AG04450 (cell line): Measurements from ENCODE around the gene MAPKAPK3. TPM values are rescaled to one million over a fixed set of nuclear protein-coding genes. Genes with fewer than 3 reads are reported as not detected.

ENCODE experiments used
- CTCF ChIA-PET: fragments of 300-600, 350-600 bp; formaldehyde crosslinking; extraction: SDS; loops from one replicate; lab custom pipeline; 2022; ENCODE audit warnings: antibody characterized with exemption, inconsistent platforms; lab: Charles Lee
- POLR2A ChIA-PET: fragments of 350-600 bp; formaldehyde crosslinking; extraction: SDS; loops from one replicate; lab custom pipeline; 2021; ENCODE audit warnings: antibody characterized with exemption, inconsistent platforms; lab: Yijun Ruan, JAX
- DNase-seq: peaks from one replicate; pipeline ENCODE4 v3.0.0-alpha.2; 2011; ENCODE audit warnings: low read depth, low spot score
- H3K27ac ChIP-seq: one replicate; pipeline ENCODE4 v1.5.1; 2012; ENCODE audit warnings: low read depth, low read length, control low read depth
- H3K27me3 ChIP-seq: one replicate; pipeline ENCODE4 v1.6.0; 2012; ENCODE audit warnings: low read length; ENCODE audit not compliant: control insufficient read depth, insufficient read depth
- H3K4me3 ChIP-seq: 2 replicates; pipeline ENCODE4 v1.5.1; 2011; ENCODE audit warnings: mild to moderate bottlenecking, low read depth, low read length, control low read depth
- H3K9me3 ChIP-seq: 2 replicates; pipeline ENCODE4 v1.5.1; 2012; ENCODE audit warnings: low read length; ENCODE audit not compliant: control insufficient read depth, insufficient read depth
- polyA plus RNA-seq: library from polyadenylated mRNA; depleted of rRNA; stranded (reverse); fragments of >200 nt; gene quantifications from 2 replicates; pipeline ENCODE4 v1.2.3, GENCODE V29; 2011
- TF ChIP-seq, protein P1 (sequence below): IDR thresholded peaks from 2 replicates; pipeline ENCODE4 v1.5.1; 2011; ENCODE audit warnings: low read depth, low read length, control low read depth, inconsistent platforms

The MAPKAPK3 gene
- polyA plus RNA-seq, 1 experiment, result 35.7 TPM

DNA sequence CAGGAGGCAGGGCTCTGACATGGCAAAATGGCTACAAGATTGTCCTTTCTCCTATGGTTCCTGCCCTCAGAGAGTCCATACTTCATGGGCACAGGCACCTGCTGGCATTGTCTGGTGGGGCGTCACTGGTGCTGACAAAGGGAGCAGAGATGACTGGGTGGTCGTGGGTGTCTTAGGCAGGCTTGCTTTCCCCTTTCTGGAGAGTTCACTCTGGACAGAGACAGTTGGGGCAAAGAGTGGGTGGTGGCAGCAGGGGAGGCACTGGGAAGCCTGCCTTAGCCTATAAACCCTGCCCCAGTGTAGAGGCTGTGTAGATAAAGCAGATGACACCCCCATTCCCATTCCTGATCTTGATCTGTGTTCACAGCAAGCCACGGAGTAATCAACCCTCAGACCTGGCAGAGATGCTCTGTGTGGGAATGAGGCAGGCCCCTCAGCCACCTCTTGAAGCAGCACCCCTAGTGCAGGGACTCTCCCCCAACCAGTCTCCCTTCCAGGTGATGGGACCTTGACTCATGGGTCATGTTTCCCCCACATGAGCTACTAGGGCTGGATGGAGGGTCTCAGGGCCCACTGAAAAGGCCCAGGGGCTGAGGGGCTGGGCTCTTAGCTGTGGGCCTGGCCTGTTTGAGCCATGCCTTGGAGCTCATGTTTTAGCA lies 37.1 kb downstream of the MAPKAPK3 start:
- Histone ChIP-seq H3K9me3 (no peaks in the 10 kb centered on the region), H3K4me3 (no peak overlapping the region), H3K27me3 (peaks cover 6% of the 10 kb centered on the region), H3K27ac (no peak overlapping the region)
- DNase-seq, result no peak
- ChIA-PET CTCF (interaction anchor here (1.2 to 2.7 kb wide), 2 partner anchors 36 to 38 kb away, joined by 3 to 31 read pairs; partner anchors contain the start of gene MAPKAPK3), POLR2A (no interaction called here)
- TF ChIP-seq, protein P1, sequence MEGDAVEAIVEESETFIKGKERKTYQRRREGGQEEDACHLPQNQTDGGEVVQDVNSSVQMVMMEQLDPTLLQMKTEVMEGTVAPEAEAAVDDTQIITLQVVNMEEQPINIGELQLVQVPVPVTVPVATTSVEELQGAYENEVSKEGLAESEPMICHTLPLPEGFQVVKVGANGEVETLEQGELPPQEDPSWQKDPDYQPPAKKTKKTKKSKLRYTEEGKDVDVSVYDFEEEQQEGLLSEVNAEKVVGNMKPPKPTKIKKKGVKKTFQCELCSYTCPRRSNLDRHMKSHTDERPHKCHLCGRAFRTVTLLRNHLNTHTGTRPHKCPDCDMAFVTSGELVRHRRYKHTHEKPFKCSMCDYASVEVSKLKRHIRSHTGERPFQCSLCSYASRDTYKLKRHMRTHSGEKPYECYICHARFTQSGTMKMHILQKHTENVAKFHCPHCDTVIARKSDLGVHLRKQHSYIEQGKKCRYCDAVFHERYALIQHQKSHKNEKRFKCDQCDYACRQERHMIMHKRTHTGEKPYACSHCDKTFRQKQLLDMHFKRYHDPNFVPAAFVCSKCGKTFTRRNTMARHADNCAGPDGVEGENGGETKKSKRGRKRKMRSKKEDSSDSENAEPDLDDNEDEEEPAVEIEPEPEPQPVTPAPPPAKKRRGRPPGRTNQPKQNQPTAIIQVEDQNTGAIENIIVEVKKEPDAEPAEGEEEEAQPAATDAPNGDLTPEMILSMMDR, result no peak

DNA sequence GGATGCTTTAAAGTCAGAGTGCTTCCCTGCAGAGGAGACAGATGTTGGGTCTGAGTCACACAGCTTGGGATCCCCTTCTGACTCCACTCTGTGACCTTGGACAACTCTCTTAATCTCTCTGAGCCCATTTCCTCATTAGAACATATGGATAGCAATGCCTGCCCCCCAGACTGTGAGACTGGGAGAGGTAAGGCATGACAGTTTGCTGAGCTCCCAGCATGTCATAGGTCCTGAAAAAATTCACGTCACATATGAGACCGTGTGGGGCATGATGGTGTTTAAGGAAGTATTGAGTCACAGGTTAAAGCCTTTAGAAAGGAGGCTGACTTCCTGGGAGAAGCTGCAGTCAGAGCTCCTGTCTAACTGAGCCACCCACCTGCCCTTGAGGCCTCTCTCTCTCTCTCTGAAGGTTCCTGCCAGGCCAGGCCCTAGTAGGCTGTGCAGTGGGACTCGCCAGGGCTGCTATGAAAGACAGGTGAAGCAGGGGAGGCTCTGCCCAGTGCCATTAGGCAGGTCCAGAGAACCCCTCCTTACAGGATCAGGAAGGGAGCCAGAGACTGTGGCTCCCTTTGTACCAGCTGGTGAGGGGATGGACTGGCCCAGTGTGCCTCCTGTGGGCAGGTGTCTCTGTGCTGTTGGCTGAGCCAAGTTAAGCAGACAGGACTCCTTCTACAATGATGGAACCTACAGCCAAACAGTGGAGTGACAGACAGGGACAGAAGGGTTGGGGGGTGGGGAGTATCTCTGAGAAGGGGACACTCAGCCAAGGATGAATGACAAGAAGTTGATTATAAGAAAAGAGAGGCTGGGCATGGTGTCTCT lies 38.3 kb downstream of the MAPKAPK3 start:
- peaks cover 6% of the 10 kb centered on the region for H3K27me3 ChIP-seq
- no peaks in the 10 kb centered on the region for H3K9me3 ChIP-seq
- H3K4me3 ChIP-seq, result no peak overlapping the region
- POLR2A ChIA-PET, result interaction anchor here (0.6 kb wide), 1 partner anchor 9 kb away, joined by 3 read pairs; no protein-coding TSS in a partner anchor
- CTCF ChIA-PET, result interaction anchor here (2.7 kb wide), 1 partner anchor 39 kb away, joined by 31 read pairs; the partner anchor contains the start of gene MAPKAPK3
- TF ChIP-seq, protein P1, result no peak
- no peak for DNase-seq
- H3K27ac ChIP-seq, result no peak overlapping the region

DNA sequence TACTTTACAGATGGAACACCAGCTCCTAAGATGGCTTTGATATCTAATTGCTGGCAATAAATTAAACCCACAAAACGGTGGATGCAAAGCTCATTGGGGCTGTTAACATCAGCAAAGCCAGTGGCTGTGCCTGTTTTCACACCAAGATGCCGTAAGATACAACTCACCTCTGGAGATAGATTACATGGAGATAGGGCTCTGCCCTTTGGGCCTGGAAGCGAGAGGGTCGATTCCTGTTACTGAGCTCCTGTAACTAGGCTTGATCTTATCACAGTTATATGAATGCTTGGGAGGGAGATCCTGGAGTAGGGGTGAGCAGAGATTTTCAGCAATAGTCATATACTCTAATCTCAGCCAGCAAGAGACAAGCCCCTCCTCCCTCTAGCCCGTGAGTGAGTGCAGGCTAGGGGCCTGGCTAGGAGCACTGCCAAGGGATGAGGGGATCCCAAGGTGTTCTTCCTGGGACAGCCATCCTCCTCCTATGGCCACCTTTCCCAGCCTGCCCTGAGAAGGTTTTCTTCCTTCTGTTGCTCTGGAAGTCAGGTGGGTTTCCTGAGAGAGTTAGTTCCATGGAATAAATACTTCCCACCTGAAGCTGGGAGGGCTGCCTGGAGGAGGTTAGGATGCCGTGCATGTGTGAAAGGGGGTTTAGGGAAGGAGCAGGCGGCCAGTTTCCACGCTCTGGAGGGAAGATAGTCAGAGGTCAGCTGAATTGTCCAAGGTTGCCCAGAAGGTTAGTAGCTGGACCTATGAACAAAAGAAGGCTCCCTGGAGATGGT lies 39.7 kb downstream of the MAPKAPK3 start:
- CTCF ChIA-PET, result interaction anchor here (1.6 kb wide), 1 partner anchor 40 kb away, joined by 3 read pairs; no protein-coding TSS in a partner anchor
- TF ChIP-seq, protein P1, result no peak

DNA sequence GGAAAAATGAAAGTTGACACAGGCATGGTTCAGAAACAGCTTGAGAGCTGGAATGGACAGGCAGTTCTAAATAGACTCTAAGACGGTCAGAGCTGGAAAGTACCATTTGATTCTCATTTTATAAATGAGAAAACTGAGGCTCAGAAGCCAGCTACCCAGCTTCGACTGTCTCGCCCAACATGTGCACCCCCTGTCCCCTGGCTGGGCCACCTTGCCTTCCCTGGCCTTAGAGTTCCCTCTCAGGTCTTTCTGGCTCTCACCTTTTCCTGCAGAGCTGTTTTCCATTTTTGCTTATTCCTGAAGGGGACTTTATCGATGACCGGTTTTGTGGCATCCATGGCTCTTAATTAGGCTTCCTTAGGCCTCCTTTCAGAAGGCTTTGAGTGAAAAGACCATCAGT lies 40.5 kb downstream of the MAPKAPK3 start:
- Histone ChIP-seq H3K4me3 (no peak overlapping the region), H3K27me3 (peaks cover 9% of the 10 kb centered on the region), H3K9me3 (no peaks in the 10 kb centered on the region), H3K27ac (no peak overlapping the region)
- ChIA-PET CTCF (interaction anchor here (1.6 kb wide), 1 partner anchor 41 kb away, joined by 3 read pairs; no protein-coding TSS in a partner anchor), POLR2A (no interaction called here)
- DNase-seq, result no peak
- TF ChIP-seq, protein P1, result no peak

More for the DNA sequence above, 39.7 kb downstream of the MAPKAPK3 start:
- no peak for DNase-seq
- no peak overlapping the region for H3K27ac ChIP-seq
- no peaks in the 10 kb centered on the region for H3K9me3 ChIP-seq
- no peak overlapping the region for H3K4me3 ChIP-seq
- H3K27me3 ChIP-seq, result peaks cover 9% of the 10 kb centered on the region
- POLR2A ChIA-PET, result no interaction called here
